Measurements from ENCODE around the gene ALB. TPM values are rescaled to one million over a fixed set of nuclear protein-coding genes. Genes with fewer than 3 reads are reported as not detected.

ALB gene
- total RNA-seq, 1 donor from 2014 or later: 0.70 TPM

- no peak overlapping the region for H3K27ac Mint-ChIP-seq (ENCODE audit: unreplicated experiment)
- no peaks in the 10 kb centered on the region for H3K9me3 Mint-ChIP-seq
- no peak for DNase-seq (ENCODE audit: low read depth, low spot score)
- H3K4me1 Mint-ChIP-seq: no peaks in the 10 kb centered on the region
- H3K4me3 Mint-ChIP-seq: no peak overlapping the region
- TF ChIP-seq CTCF (conservative IDR thresholded peaks at IDR 0.05): no peak
- H3K36me3 Mint-ChIP-seq (ENCODE audit: low read depth): peaks cover 2% of the 10 kb centered on the region
- no peaks in the 10 kb centered on the region for H3K27me3 Mint-ChIP-seq (ENCODE audit: low read depth)
These were observed 54.9 kb downstream of the ALB start for GRCh38 chr4:73459048-73459421.

GRCh38 chr4:73460913-73461522, 56.9 kb downstream of the ALB start:
- no peak for DNase-seq (ENCODE audit: low read depth, low spot score)
- H3K36me3 Mint-ChIP-seq (ENCODE audit: low read depth): peaks cover 2% of the 10 kb centered on the region
- H3K27ac Mint-ChIP-seq (ENCODE audit: unreplicated experiment): no peak overlapping the region
- peaks cover 2% of the 10 kb centered on the region for H3K4me1 Mint-ChIP-seq
- H3K4me3 Mint-ChIP-seq: no peak overlapping the region
- peaks cover 8% of the 10 kb centered on the region for H3K9me3 Mint-ChIP-seq
- H3K27me3 Mint-ChIP-seq (ENCODE audit: low read depth): no peaks in the 10 kb centered on the region
- TF ChIP-seq CTCF (conservative IDR thresholded peaks at IDR 0.05): no peak

GRCh38 chr4:73468170-73468569, 64.1 kb downstream of the ALB start:
- Mint-ChIP-seq H3K27me3 (ENCODE audit: low read depth) (peaks cover 7% of the 10 kb centered on the region), H3K9me3 (peaks cover 20% of the 10 kb centered on the region), H3K4me1 (peaks cover 5% of the 10 kb centered on the region), H3K36me3 (ENCODE audit: low read depth) (peaks cover 5% of the 10 kb centered on the region), H3K4me3 (no peak overlapping the region), H3K27ac (ENCODE audit: unreplicated experiment) (no peak overlapping the region)
- no peak for DNase-seq (ENCODE audit: low read depth, low spot score)
- no peak for TF ChIP-seq CTCF (conservative IDR thresholded peaks at IDR 0.05)

GRCh38 chr4:73470728-73471127, 66.6 kb downstream of the ALB start:
- H3K4me3 Mint-ChIP-seq: no peak overlapping the region
- no peak for DNase-seq (ENCODE audit: low read depth, low spot score)
- peaks cover 7% of the 10 kb centered on the region for H3K27me3 Mint-ChIP-seq (ENCODE audit: low read depth)
- no peak for TF ChIP-seq CTCF (conservative IDR thresholded peaks at IDR 0.05)
- peaks cover 17% of the 10 kb centered on the region for H3K9me3 Mint-ChIP-seq
- peaks cover 5% of the 10 kb centered on the region for H3K4me1 Mint-ChIP-seq
- no peak overlapping the region for H3K27ac Mint-ChIP-seq (ENCODE audit: unreplicated experiment)
- H3K36me3 Mint-ChIP-seq (ENCODE audit: low read depth): peaks cover 7% of the 10 kb centered on the region

Other genes starting within 250 kb of the ALB start
- 87.9 and 91.3 TPM in 2 replicates for gene ANKRD17, start 145.5 kb upstream of the ALB start, total RNA-seq
- not detected in 2 replicates for gene AFP, start 31.9 kb downstream of the ALB start, total RNA-seq
- not detected in 2 replicates for gene AFM, start 77.5 kb downstream of the ALB start, total RNA-seq
- not detected in 2 replicates for gene RASSF6, start 216.1 kb downstream of the ALB start, total RNA-seq